CD14-positive monocyte (primary cell): Measurements from ENCODE around the gene RAB4B. TPM values are rescaled to one million over a fixed set of nuclear protein-coding genes. Genes with fewer than 3 reads are reported as not detected.
A peak's percentile ranks its signal among the peaks of the same experiment; 100 is the strongest.

Experiments
- DNase-seq, 3 donors: peaks; one replicate each; pipeline ENCODE4 v3.0.0-alpha.2; 2011 to 2022
- H2AFZ ChIP-seq: 2 replicates; pipeline ENCODE4 v1.6.0; 2012; ENCODE audit warnings: mild to moderate bottlenecking, low read depth, low read length, inconsistent platforms; ENCODE audit not compliant: insufficient read depth, poor library complexity, severe bottlenecking
- H3K27ac ChIP-seq, 2 donors: 1 replicate in 1 of 2; 2 replicates in 1 of 2; pipeline ENCODE4 v1.5.1; 2012 to 2013; ENCODE audit warnings: low read length in 2 of 2, control low read depth in 1 of 2, inconsistent platforms in 1 of 2, low read depth in 1 of 2, mild to moderate bottlenecking in 1 of 2
- H3K27me3 ChIP-seq, 2 donors: one replicate each; pipeline versions ENCODE4 v1.6.0 to v1.6.1; 2011 to 2013; ENCODE audit warnings: low read length in 2 of 2; ENCODE audit not compliant: control insufficient read depth in 2 of 2, insufficient read depth in 2 of 2
- H3K36me3 ChIP-seq, 2 donors: replicated peaks in 1 of 2; 1 replicate in 1 of 2; 2 replicates in 1 of 2; pipeline versions ENCODE4 v1.5.1 to v1.6.1; 2012 to 2013; ENCODE audit warnings: low read length in 2 of 2, control low read depth in 1 of 2, inconsistent platforms in 1 of 2, mild to moderate bottlenecking in 1 of 2; ENCODE audit not compliant: insufficient read depth in 2 of 2, control insufficient read depth in 1 of 2
- H3K4me1 ChIP-seq, 2 donors: 1 replicate in 1 of 2; 2 replicates in 1 of 2; pipeline versions ENCODE4 v1.5.1 to v1.6.1; 2012 to 2013; ENCODE audit warnings: low read length in 2 of 2, control low read depth in 1 of 2, inconsistent platforms in 1 of 2, mild to moderate bottlenecking in 1 of 2, moderate library complexity in 1 of 2; ENCODE audit not compliant: insufficient read depth in 2 of 2, control insufficient read depth in 1 of 2
- H3K4me2 ChIP-seq: replicated peaks from 2 replicates; pipeline ENCODE3; 2012; ENCODE audit warnings: low read length, moderate library complexity, mild to moderate bottlenecking; ENCODE audit not compliant: poor library complexity, severe bottlenecking; ENCODE audit errors: extremely low read depth
- H3K4me3 ChIP-seq, 3 experiments: fragments of 200-600 bp in 1 of 3; sonication (generic) in 1 of 3; replicated peaks in 1 of 3; 1 replicate in 2 of 3; 2 replicates in 1 of 3; pipeline ENCODE4 v1.5.1; 2011 to 2013; ENCODE audit warnings: low read length in 3 of 3, mild to moderate bottlenecking in 3 of 3, control low read depth in 2 of 3, low read depth in 2 of 3, inconsistent platforms in 1 of 3, moderate library complexity in 1 of 3
- H3K79me2 ChIP-seq: 2 replicates; pipeline ENCODE4 v1.6.0; 2012; ENCODE audit warnings: mild to moderate bottlenecking, control low read depth, inconsistent platforms, low read length, moderate library complexity; ENCODE audit not compliant: insufficient read depth
- H3K9ac ChIP-seq: 2 replicates; pipeline ENCODE4 v1.6.0; 2017; ENCODE audit warnings: low read length, mild to moderate bottlenecking; ENCODE audit not compliant: insufficient read depth, poor library complexity, severe bottlenecking
- H3K9me3 ChIP-seq, 2 donors: replicated peaks in 1 of 2; 1 replicate in 1 of 2; 2 replicates in 1 of 2; pipeline versions ENCODE4 v1.5.1 to v1.6.1; 2012 to 2013; ENCODE audit warnings: low read length in 2 of 2, control low read depth in 1 of 2; ENCODE audit not compliant: control insufficient read depth in 1 of 2, insufficient read depth in 1 of 2
- H4K20me1 ChIP-seq: 2 replicates; pipeline ENCODE4 v1.6.0; 2012; ENCODE audit warnings: mild to moderate bottlenecking, low read length, control low read depth, moderate library complexity; ENCODE audit not compliant: insufficient read depth
- H3K27ac Mint-ChIP-seq, 7 donors: one replicate each; pipeline ENCODE4 v1.8.0; 2020; ENCODE audit warnings: mild to moderate bottlenecking in 7 of 7, mixed read lengths in 7 of 7, moderate library complexity in 6 of 7, inconsistent platforms in 2 of 7
- H3K27me3 Mint-ChIP-seq, 3 donors: one replicate each; pipeline ENCODE4 v1.8.0; 2021 to 2022; ENCODE audit warnings: low read depth in 3 of 3, mild to moderate bottlenecking in 3 of 3, mixed read lengths in 3 of 3, moderate library complexity in 3 of 3, inconsistent platforms in 1 of 3
- H3K36me3 Mint-ChIP-seq, 2 donors: one replicate each; pipeline ENCODE4 v1.8.0; 2020; ENCODE audit warnings: mixed read lengths in 2 of 2, inconsistent platforms in 1 of 2, mild to moderate bottlenecking in 1 of 2
- H3K4me1 Mint-ChIP-seq: one replicate; pipeline ENCODE4 v1.8.0; 2020; ENCODE audit warnings: mild to moderate bottlenecking, mixed read lengths
- H3K4me3 Mint-ChIP-seq, 2 donors: one replicate each; pipeline ENCODE4 v1.8.0; 2020; ENCODE audit warnings: mild to moderate bottlenecking in 2 of 2, mixed read lengths in 2 of 2, moderate library complexity in 1 of 2
- H3K9me3 Mint-ChIP-seq, 7 donors: one replicate each; pipeline ENCODE4 v1.8.0; 2020 to 2022; ENCODE audit warnings: mixed read lengths in 7 of 7, mild to moderate bottlenecking in 6 of 7, moderate library complexity in 6 of 7, inconsistent platforms in 2 of 7
- CTCF ChIP-seq: fragments of 200-600 bp; IDR thresholded peaks from one replicate; pipeline ENCODE4 v1.8.0; 2022; ENCODE audit warnings: antibody characterized with exemption, mild to moderate bottlenecking
- WGBS: methylation state at CpG from one replicate; pipeline ENCODE4 v1.1.5; 2013; ENCODE audit warnings: missing lambda C conversion rate; ENCODE audit not compliant: insufficient coverage; 5-methylcytosine and 5-hydroxymethylcytosine counted together
- intact Hi-C, 2 donors: fragments of 100-400 bp; cut with micrococcal nuclease; formaldehyde crosslinking; loops; one replicate each; pipeline versions ENCODE4 v1.15.0 to v1.15.1; 2023
- polyA plus RNA-seq, 3 donors: library from polyadenylated mRNA; depleted of rRNA in 1 of 3; unstranded in 2 of 3; stranded (reverse) in 1 of 3; fragments of 300-500 nt in 2 of 3; fragments of >200 nt in 1 of 3; fragmentation: Illumina TruSeq in 2 of 3; gene quantifications; 1 replicate in 2 of 3; 2 replicates in 1 of 3; pipeline ENCODE4 v1.2.3, GENCODE V29; 2012 to 2021

Gene RAB4B
- polyA plus RNA-seq, 3 donors = 89.4 to 132 (median 108) TPM

- no peak overlapping the region for H2AFZ ChIP-seq
- no peak for TF ChIP-seq CTCF
- intact Hi-C loops = no loop called here
Observed at GRCh38 chr19:40785526-40785925, 7.5 kb downstream of the RAB4B start.

GRCh38 chr19:40786060-40787037, 8.3 kb downstream of the RAB4B start:
- no peaks in the 10 kb centered on the region for H3K9me3 Mint-ChIP-seq
- H3K4me3 ChIP-seq = no peak overlapping the region
- peak overlapping the region in 4 of 7 donors; percentile 7 to 37 (median 23) for H3K27ac Mint-ChIP-seq
- H3K27me3 Mint-ChIP-seq = peaks cover 0 to 6% (median 0%) of the 10 kb centered on the region in 3 donors
- no peak overlapping the region for H3K27ac ChIP-seq
- WGBS = 97% methylated on average over 24 of the region's 25 CpGs
- H3K4me1 Mint-ChIP-seq = peaks cover 8% of the 10 kb centered on the region
- TF ChIP-seq CTCF = no peak
- no peak overlapping the region for H3K4me3 Mint-ChIP-seq
- DNase-seq = no peak
- intact Hi-C loops = no loop called here
- no peak overlapping the region for H3K9ac ChIP-seq
- H3K79me2 ChIP-seq = no peaks in the 10 kb centered on the region
- H3K36me3 Mint-ChIP-seq = peaks cover 70 to 91% of the 10 kb centered on the region in 2 donors
- no peak overlapping the region for H2AFZ ChIP-seq
- H3K4me1 ChIP-seq = no peaks in the 10 kb centered on the region
- H4K20me1 ChIP-seq = peaks cover 17% of the 10 kb centered on the region
- H3K9me3 ChIP-seq = no peaks in the 10 kb centered on the region
- no peak overlapping the region for H3K4me2 ChIP-seq
- H3K36me3 ChIP-seq = peaks cover 38 to 76% of the 10 kb centered on the region in 2 donors
- H3K27me3 ChIP-seq = no peaks in the 10 kb centered on the region

More at GRCh38 chr19:40785526-40785925, 7.5 kb downstream of the RAB4B start:
- peak overlapping the region in 1 of 7 donors; percentile 46 for H3K27ac Mint-ChIP-seq
- peaks cover 70 to 88% of the 10 kb centered on the region in 2 donors for H3K36me3 Mint-ChIP-seq
- no peak for DNase-seq
- H3K4me3 ChIP-seq = no peak overlapping the region
- no peak overlapping the region for H3K9ac ChIP-seq
- no peaks in the 10 kb centered on the region for H3K79me2 ChIP-seq
- peaks cover 38 to 73% of the 10 kb centered on the region in 2 donors for H3K36me3 ChIP-seq
- no peaks in the 10 kb centered on the region for H3K27me3 ChIP-seq
- no peak overlapping the region for H3K27ac ChIP-seq
- H3K27me3 Mint-ChIP-seq = peaks cover 0 to 6% (median 0%) of the 10 kb centered on the region in 3 donors
- no peak overlapping the region for H3K4me3 Mint-ChIP-seq
- H3K4me1 Mint-ChIP-seq = peaks cover 10% of the 10 kb centered on the region
- no peak overlapping the region for H3K4me2 ChIP-seq
- no peaks in the 10 kb centered on the region for H3K9me3 ChIP-seq
- no peaks in the 10 kb centered on the region for H3K9me3 Mint-ChIP-seq
- H3K4me1 ChIP-seq = no peaks in the 10 kb centered on the region
- H4K20me1 ChIP-seq = peaks cover 18% of the 10 kb centered on the region
- 100% methylated on average over 1 of the region's 1 CpG for WGBS
